Stimulated activated CD4-positive, alpha-beta T cell treated with anti-CD3 and anti-CD28 coated beads, Interleukin-1b, Interleukin-23, amount 100 ng/mL, for 1 hour (primary cell): ENCODE data around the gene INPPL1.
"Not testable (repeated sequence)": the region's sequence is repeated elsewhere in the genome, so short reads cannot be mapped to it uniquely, and the experiment has no call there.

ENCODE experiments used
- DNase-seq, 2 donors: peaks; one replicate each; pipeline ENCODE4 v3.0.0-alpha.2; 2020; ENCODE audit warnings: low read depth in 2 of 2

INPPL1 gene

GRCh38 chr11:72243173-72244059 is 18.8 kb downstream of the INPPL1 start:
- DNase-seq = no peak

- no peak for DNase-seq
Observed at GRCh38 chr11:72244060-72244360, 19.4 kb downstream of the INPPL1 start, which contains the start of gene PHOX2A. TSS of gene PHOX2A (minus strand) at chr11:72244176. CDS start at chr11:72244004, 172 bp downstream.

- no peak for DNase-seq
Observed at GRCh38 chr11:72244361-72245262, 20.0 kb downstream of the INPPL1 start.

- no peak for DNase-seq
Observed at GRCh38 chr11:72245263-72245816, 20.8 kb downstream of the INPPL1 start.

GRCh38 chr11:72247584-72247983 is 23.0 kb downstream of the INPPL1 start:
- DNase-seq = no peak

GRCh38 chr11:72249961-72250360 is 25.4 kb downstream of the INPPL1 start:
- no peak for DNase-seq

GRCh38 chr11:72250661-72251464 is 26.3 kb downstream of the INPPL1 start:
- no peak for DNase-seq

- DNase-seq = no peak
Observed at GRCh38 chr11:72251614-72252013, 27.0 kb downstream of the INPPL1 start.

- DNase-seq = no peak
Observed at GRCh38 chr11:72253392-72253791, 28.8 kb downstream of the INPPL1 start.

- DNase-seq = no peak
Observed at GRCh38 chr11:72254299-72254993, 29.9 kb downstream of the INPPL1 start.

GRCh38 chr11:72257570-72257969 is 33.0 kb downstream of the INPPL1 start:
- no peak for DNase-seq

- no peak for DNase-seq
Observed at GRCh38 chr11:72259490-72259889, 34.9 kb downstream of the INPPL1 start.

- no peak for DNase-seq
Observed at GRCh38 chr11:72260574-72260973, 36.0 kb downstream of the INPPL1 start.

GRCh38 chr11:72263361-72263760 is 38.8 kb downstream of the INPPL1 start:
- DNase-seq = no peak

GRCh38 chr11:72265951-72266350 is 41.4 kb downstream of the INPPL1 start:
- no peak for DNase-seq

- not testable (repeated sequence) for DNase-seq
Observed at GRCh38 chr11:72266960-72267359, 42.4 kb downstream of the INPPL1 start.

GRCh38 chr11:72267956-72268617 is 43.5 kb downstream of the INPPL1 start:
- no peak for DNase-seq

- no peak for DNase-seq
Observed at GRCh38 chr11:72271980-72272379, 47.4 kb downstream of the INPPL1 start.

- DNase-seq = no peak
Observed at GRCh38 chr11:72274435-72274834, 49.9 kb downstream of the INPPL1 start.

- DNase-seq = no peak
Observed at GRCh38 chr11:72278905-72279304, 54.3 kb downstream of the INPPL1 start.
